T-cell (primary cell): Measurements from ENCODE around the gene FAM20C. TPM values are rescaled to one million over a fixed set of nuclear protein-coding genes. Genes with fewer than 3 reads are reported as not detected.
"Not testable (repeated sequence)": the region's sequence is repeated elsewhere in the genome, so short reads cannot be mapped to it uniquely, and the experiment has no call there.

Experiments used
- ATAC-seq, 4 experiments: fragments of 200-7000 bp in 3 of 4; fragments of 150-1000 bp in 1 of 4; cut with Tn5 transposase; replicated peaks in 1 of 4; 1 replicate in 3 of 4; 2 replicates in 1 of 4; pipeline ENCODE4 v1.10.0; 2021; ENCODE audit warnings: moderate library complexity in 3 of 4, mild to moderate bottlenecking in 2 of 4, moderate number of reproducible peaks in 1 of 4
- CTCF ChIA-PET, 2 donors: fragments of 300-600 bp; sonication (Branson Sonifier 250); formaldehyde crosslinking; loops; one replicate each; lab custom pipeline; 2022; ENCODE audit warnings: antibody characterized with exemption in 2 of 2; lab: Charles Lee
- POLR2A ChIA-PET, 2 donors: fragments of 300-600 bp; sonication (Branson Sonifier 250); formaldehyde crosslinking; loops; one replicate each; lab custom pipeline; 2022; ENCODE audit warnings: antibody characterized with exemption in 2 of 2; lab: Charles Lee
- DNase-seq, 35 experiments: peaks; one replicate each; pipeline versions ENCODE4 v3.0.0 to v3.0.0-alpha.2; 2013 to 2023
- H3K27ac ChIP-seq: one replicate; pipeline ENCODE4 v1.5.1; 2013; ENCODE audit warnings: low read length
- H3K27me3 ChIP-seq, 2 experiments: replicated peaks in 1 of 2; 1 replicate in 1 of 2; 2 replicates in 1 of 2; pipeline versions ENCODE4 v1.6.1 to v1.7.0; 2013; ENCODE audit warnings: low read length in 1 of 2, mixed read lengths in 1 of 2; ENCODE audit not compliant: control insufficient read depth in 2 of 2, insufficient read depth in 2 of 2; ENCODE audit errors: extremely low read depth in 1 of 2
- H3K36me3 ChIP-seq, 2 donors: 1 replicate in 1 of 2; 2 replicates in 1 of 2; pipeline versions ENCODE4 v1.6.1 to v1.7.0; 2013; ENCODE audit warnings: low read length in 1 of 2; ENCODE audit not compliant: control insufficient read depth in 2 of 2, insufficient read depth in 1 of 2; ENCODE audit errors: extremely low read depth in 1 of 2
- H3K4me1 ChIP-seq, 2 experiments: 1 replicate in 1 of 2; 2 replicates in 1 of 2; pipeline versions ENCODE4 v1.6.1 to v1.7.0; 2013; ENCODE audit warnings: low read length in 2 of 2, mixed read lengths in 1 of 2; ENCODE audit not compliant: insufficient read depth in 2 of 2, control insufficient read depth in 1 of 2; ENCODE audit errors: extremely low read depth in 1 of 2
- H3K4me3 ChIP-seq, 2 donors: 1 replicate in 1 of 2; 2 replicates in 1 of 2; pipeline versions ENCODE4 v1.5.1 to v1.7.0; 2013; ENCODE audit warnings: mild to moderate bottlenecking in 2 of 2, low read length in 1 of 2, moderate library complexity in 1 of 2; ENCODE audit not compliant: control insufficient read depth in 1 of 2; ENCODE audit errors: extremely low read depth in 1 of 2
- H3K9me3 ChIP-seq: 2 replicates; pipeline ENCODE4 v1.7.0; 2013
- H3K27ac Mint-ChIP-seq, 2 donors: one replicate each; pipeline ENCODE4 v1.8.0; 2020 to 2021; ENCODE audit warnings: mild to moderate bottlenecking in 2 of 2, mixed read lengths in 2 of 2
- H3K27me3 Mint-ChIP-seq, 2 donors: one replicate each; pipeline ENCODE4 v1.8.0; 2021 to 2022; ENCODE audit warnings: mixed read lengths in 2 of 2
- H3K36me3 Mint-ChIP-seq: one replicate; pipeline ENCODE4 v1.8.0; 2021; ENCODE audit warnings: mixed read lengths
- H3K4me1 Mint-ChIP-seq, 3 donors: one replicate each; pipeline ENCODE4 v1.8.0; 2020 to 2022; ENCODE audit warnings: mixed read lengths in 3 of 3, mild to moderate bottlenecking in 1 of 3
- H3K4me3 Mint-ChIP-seq, 3 donors: one replicate each; pipeline ENCODE4 v1.8.0; 2020 to 2022; ENCODE audit warnings: mild to moderate bottlenecking in 3 of 3, mixed read lengths in 3 of 3, moderate library complexity in 3 of 3
- H3K9me3 Mint-ChIP-seq, 3 donors: one replicate each; pipeline ENCODE4 v1.8.0; 2020 to 2022; ENCODE audit warnings: mixed read lengths in 3 of 3
- WGBS: methylation state at CpG from one replicate; pipeline ENCODE4 v1.1.5; 2013; ENCODE audit warnings: missing lambda C conversion rate; ENCODE audit not compliant: insufficient coverage; 5-methylcytosine and 5-hydroxymethylcytosine counted together
- total RNA-seq, 35 experiments: library from RNA in 6 of 35; stranded (reverse) in 6 of 35; fragments of 120-200 nt in 1 of 35; gene quantifications; one replicate each; pipeline versions ENCODE4 v1.2.1 to v1.2.4 and lab custom pipeline; 2013 to 2026

FAM20C gene
- total RNA-seq, 5 donors from 2014 or later (not counting 1 experiment from before 2014, with no cell fraction given) = 0.18 to 2.0 (median 1.2) TPM

- no peaks in the 10 kb centered on the region for H3K4me1 ChIP-seq
- ChIA-PET POLR2A (no interaction called here), CTCF (no interaction called here)
These were observed 13.1 kb upstream of the FAM20C start for GRCh38 chr7:179209-179681.

DNA sequence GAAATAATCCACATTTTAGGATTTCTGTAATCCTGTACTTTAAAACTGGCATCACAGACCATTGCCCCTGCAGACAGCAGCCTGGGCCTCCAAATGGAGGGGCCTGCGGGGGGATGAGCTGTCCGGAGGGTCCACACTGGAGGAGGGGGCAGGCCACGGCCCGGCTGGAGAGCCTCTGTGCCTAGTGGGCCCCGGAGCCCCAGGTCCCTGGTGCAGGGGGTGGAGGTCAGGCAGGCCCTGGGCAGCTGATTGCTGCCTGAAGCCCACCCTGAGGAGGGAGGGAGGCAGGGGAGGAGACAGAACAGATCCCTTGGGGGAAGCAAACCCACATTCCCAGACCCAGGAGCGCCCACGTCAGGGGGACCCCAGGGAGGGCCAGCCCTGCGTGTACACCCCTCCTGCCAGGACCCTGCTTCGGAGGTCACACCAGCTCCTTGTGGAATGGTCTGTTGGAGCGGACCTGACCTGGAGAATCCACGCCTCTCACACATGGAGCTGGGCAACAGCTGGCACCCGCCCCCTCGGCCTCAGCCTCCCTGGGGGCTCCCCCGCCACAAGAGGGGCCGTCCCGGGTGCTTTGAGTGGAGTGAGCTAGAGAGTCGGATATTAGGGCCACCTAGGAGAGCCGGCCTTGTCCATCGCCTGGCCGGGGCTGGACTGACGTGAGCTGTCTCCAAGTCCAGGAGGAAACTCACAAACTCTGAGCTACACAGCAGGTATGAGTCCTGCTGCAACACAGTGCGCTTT, 12.2 kb upstream of the FAM20C start:
- peaks cover 0 to 2% of the 10 kb centered on the region in 2 donors for H3K27me3 Mint-ChIP-seq
- WGBS = 75% methylated on average over 13 of the region's 22 CpGs
- H3K9me3 ChIP-seq = no peaks in the 10 kb centered on the region
- ChIA-PET CTCF (no interaction called here), POLR2A (no interaction called here)
- no peaks in the 10 kb centered on the region for H3K4me1 ChIP-seq
- DNase-seq (no peak), ATAC-seq (no peak)
- peaks cover 0 to 25% of the 10 kb centered on the region in 2 experiments for H3K27me3 ChIP-seq
- H3K4me3 ChIP-seq = no peak overlapping the region
- H3K4me1 Mint-ChIP-seq = no peaks in the 10 kb centered on the region
- H3K36me3 Mint-ChIP-seq = no peaks in the 10 kb centered on the region
- H3K36me3 ChIP-seq = no peaks in the 10 kb centered on the region
- no peaks in the 10 kb centered on the region for H3K9me3 Mint-ChIP-seq
- no peak overlapping the region for H3K27ac Mint-ChIP-seq
- no peak overlapping the region for H3K4me3 Mint-ChIP-seq
- no peak overlapping the region for H3K27ac ChIP-seq

More at GRCh38 chr7:179209-179681, 13.1 kb upstream of the FAM20C start:
- WGBS = 88% methylated on average over 19 of the region's 19 CpGs
- Mint-ChIP-seq H3K36me3 (no peaks in the 10 kb centered on the region), H3K4me1 (no peaks in the 10 kb centered on the region), H3K27ac (no peak overlapping the region), H3K27me3 (peaks cover 0 to 2% of the 10 kb centered on the region in 2 donors), H3K4me3 (no peak overlapping the region), H3K9me3 (no peaks in the 10 kb centered on the region)
- Histone ChIP-seq H3K27ac (no peak overlapping the region), H3K4me3 (no peak overlapping the region), H3K36me3 (no peaks in the 10 kb centered on the region), H3K9me3 (no peaks in the 10 kb centered on the region), H3K27me3 (peaks cover 0 to 20% of the 10 kb centered on the region in 2 experiments)
- ATAC-seq (no peak), DNase-seq (no peak)

DNA sequence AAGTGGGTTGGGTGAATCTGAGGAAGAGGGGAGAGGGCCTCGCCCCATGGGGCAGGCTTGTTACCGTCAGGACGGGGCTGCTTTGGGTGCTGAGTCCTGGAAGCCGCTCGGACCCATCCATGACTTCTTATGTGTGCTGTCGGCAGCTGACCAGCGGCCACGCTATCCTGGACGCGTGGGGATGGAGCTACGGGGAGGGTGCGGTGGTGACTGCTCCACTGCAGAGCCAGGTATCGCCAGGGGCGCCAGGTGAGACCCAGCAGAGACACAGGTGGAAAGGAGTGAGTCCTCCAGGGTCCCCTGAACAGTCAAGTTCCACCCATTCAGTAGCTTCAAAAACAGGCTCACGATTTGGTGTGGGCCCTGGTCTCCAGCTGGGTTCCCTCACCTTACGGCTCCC, 10.6 kb upstream of the FAM20C start:
- POLR2A ChIA-PET = no interaction called here
- H3K4me3 Mint-ChIP-seq = no peak overlapping the region
- CTCF ChIA-PET = no interaction called here

DNA sequence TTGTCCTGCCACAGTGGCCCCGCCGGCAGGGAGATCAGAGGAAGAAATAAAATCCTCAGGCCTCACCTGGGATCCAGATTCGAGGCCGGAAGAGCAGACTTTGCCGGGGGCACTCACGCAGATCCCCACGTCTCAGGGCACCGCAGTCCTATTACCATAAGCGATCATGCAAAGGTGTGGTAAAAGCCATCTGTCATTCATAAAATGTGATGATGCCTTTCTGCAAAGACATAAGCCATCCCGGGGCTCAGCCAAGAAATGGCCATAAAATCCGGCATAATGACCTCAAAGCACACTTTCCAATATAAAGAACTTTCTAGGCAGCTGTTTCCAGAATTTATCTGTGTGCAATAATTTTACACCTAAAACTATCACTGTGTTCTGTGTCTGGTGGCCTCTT, 9.9 kb upstream of the FAM20C start:
- H3K4me3 ChIP-seq, H3K4me1 Mint-ChIP-seq, H3K36me3 ChIP-seq, H3K27ac ChIP-seq, H3K9me3 Mint-ChIP-seq, ATAC-seq, H3K27me3 Mint-ChIP-seq, H3K36me3 Mint-ChIP-seq, H3K4me1 ChIP-seq, H3K4me3 Mint-ChIP-seq, POLR2A ChIA-PET, H3K9me3 ChIP-seq, DNase-seq, CTCF ChIA-PET, H3K27ac Mint-ChIP-seq: not testable (repeated sequence)
- WGBS = 94% methylated on average over 2 of the region's 11 CpGs
- H3K27me3 ChIP-seq = peaks cover 0 to 25% of the 10 kb centered on the region in 2 experiments

More for the DNA sequence above, 10.6 kb upstream of the FAM20C start:
- Mint-ChIP-seq H3K27ac (no peak overlapping the region), H3K4me1 (no peaks in the 10 kb centered on the region), H3K27me3 (peaks cover 0 to 2% of the 10 kb centered on the region in 2 donors), H3K9me3 (no peaks in the 10 kb centered on the region), H3K36me3 (no peaks in the 10 kb centered on the region)
- no peaks in the 10 kb centered on the region for H3K9me3 ChIP-seq
- no peaks in the 10 kb centered on the region for H3K4me1 ChIP-seq
- H3K36me3 ChIP-seq = no peaks in the 10 kb centered on the region
- ATAC-seq (no peak), DNase-seq (no peak)
- H3K4me3 ChIP-seq = no peak overlapping the region
- 93% methylated on average over 14 of the region's 16 CpGs for WGBS
- H3K27ac ChIP-seq = no peak overlapping the region
- peaks cover 0 to 25% of the 10 kb centered on the region in 2 experiments for H3K27me3 ChIP-seq

DNA sequence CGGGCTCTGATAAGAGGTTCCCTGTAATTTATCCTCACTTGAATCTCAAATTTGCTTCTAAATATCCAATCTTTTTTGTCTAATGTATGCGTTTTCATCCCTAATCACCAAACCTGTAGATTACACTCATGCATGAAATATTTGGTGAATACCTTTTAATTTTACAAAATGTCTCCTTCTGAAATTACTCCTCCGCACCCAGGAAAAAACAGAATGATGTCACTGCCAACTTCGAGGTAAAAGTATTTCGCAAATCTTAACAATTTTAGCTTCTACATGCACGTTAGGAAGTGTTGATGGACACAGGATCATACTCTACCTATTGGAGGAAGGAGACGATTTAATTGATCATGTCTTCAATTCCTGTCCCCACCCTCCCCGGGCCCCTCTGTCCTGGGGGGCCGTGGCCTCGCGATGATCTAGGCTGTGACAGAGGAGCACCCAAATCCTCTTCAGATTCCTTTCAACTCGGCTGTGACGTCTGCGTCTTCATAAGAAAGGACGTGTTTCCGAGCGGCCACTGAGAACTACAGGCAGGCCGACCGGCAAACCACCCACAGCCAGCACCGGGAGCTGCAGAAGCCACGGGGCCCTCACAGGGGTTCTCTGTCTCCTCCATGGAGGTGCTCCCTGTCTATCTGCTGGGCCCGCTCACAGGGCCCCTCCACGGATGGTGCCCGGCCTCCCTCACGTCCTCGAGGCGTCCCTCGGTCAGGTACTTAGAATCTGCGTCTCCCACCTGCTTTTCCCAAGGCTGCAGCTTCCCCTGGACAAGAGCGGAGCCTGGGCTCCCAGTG, 8.7 kb upstream of the FAM20C start:
- CTCF ChIA-PET = no interaction called here

GRCh38 chr7:184294-185264, 7.8 kb upstream of the FAM20C start:
- H3K36me3 Mint-ChIP-seq = no peaks in the 10 kb centered on the region
- DNase-seq (no peak), ATAC-seq (no peak)
- peaks cover 4 to 5% of the 10 kb centered on the region in 2 donors for H3K27me3 Mint-ChIP-seq
- H3K9me3 Mint-ChIP-seq = no peaks in the 10 kb centered on the region
- H3K27me3 ChIP-seq = peaks cover 0 to 24% of the 10 kb centered on the region in 2 experiments
- CTCF ChIA-PET = no interaction called here
- H3K4me3 ChIP-seq = no peak overlapping the region
- H3K4me1 Mint-ChIP-seq = no peaks in the 10 kb centered on the region
- no peaks in the 10 kb centered on the region for H3K4me1 ChIP-seq
- no peaks in the 10 kb centered on the region for H3K9me3 ChIP-seq
- H3K36me3 ChIP-seq = no peaks in the 10 kb centered on the region
- H3K4me3 Mint-ChIP-seq = no peak overlapping the region
- 91% methylated on average over 17 of the region's 27 CpGs for WGBS
- POLR2A ChIA-PET = no interaction called here
- H3K27ac ChIP-seq = no peak overlapping the region
- no peak overlapping the region for H3K27ac Mint-ChIP-seq

More for the DNA sequence above, 8.7 kb upstream of the FAM20C start:
- Mint-ChIP-seq H3K9me3 (no peaks in the 10 kb centered on the region), H3K4me1 (no peaks in the 10 kb centered on the region), H3K36me3 (no peaks in the 10 kb centered on the region), H3K27ac (no peak overlapping the region), H3K27me3 (peaks cover 0 to 2% of the 10 kb centered on the region in 2 donors), H3K4me3 (no peak overlapping the region)
- Histone ChIP-seq H3K27me3 (peaks cover 0 to 24% of the 10 kb centered on the region in 2 experiments), H3K4me3 (no peak overlapping the region), H3K4me1 (no peaks in the 10 kb centered on the region), H3K27ac (no peak overlapping the region), H3K36me3 (no peaks in the 10 kb centered on the region), H3K9me3 (no peaks in the 10 kb centered on the region)
- POLR2A ChIA-PET = interaction anchor here in 1 of 2 donors (0.6 kb wide), 1 partner anchor 9 kb away, joined by 3 read pairs; the partner anchor contains the start of gene FAM20C
- ATAC-seq (no peak), DNase-seq (no peak)
- 84% methylated on average over 23 of the region's 30 CpGs for WGBS
